ENCODE measurements around the gene GAS6.

The GAS6 gene

DNA sequence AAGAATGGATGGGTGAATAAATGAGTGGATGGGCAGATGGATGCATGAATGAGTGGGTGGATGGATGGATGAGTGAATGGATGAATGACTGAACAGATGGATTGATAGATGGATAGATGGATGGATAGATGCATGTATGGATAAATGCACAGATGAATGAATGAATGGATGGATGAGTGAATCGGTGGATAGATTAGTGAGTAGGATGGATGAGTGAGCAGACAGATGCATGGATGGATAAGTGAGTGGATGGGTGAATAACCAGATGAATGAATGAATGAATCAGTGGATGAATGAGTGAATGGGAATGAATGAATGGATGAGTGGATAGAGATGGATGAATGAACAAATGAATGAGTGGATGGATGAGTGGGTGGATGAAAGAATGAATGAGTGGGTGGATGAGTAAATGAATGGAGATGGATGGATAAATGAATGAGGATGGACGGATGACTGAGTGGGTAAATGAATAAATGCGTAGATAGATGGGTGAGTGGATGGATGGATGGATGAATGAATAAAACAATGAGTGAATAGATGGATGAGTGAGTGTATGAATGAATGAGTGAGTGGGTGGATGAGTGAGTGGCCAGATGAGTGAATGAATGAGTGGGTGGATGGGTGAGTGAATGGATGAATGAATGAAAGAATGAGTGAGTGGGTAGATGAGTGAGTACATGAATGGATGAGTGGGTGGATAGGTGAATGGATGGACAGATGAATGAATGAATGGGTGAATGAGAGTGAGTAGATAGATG is 13.0 kb downstream of the GAS6 start:
- ChIA-PET POLR2A (no interaction called here), CTCF (interaction anchor here (1.7 kb wide), 1 partner anchor 11 kb away, joined by 6 read pairs; no protein-coding TSS in a partner anchor)
- DNase-seq (ENCODE audit: extremely low spot score) = no peak
- TF ChIP-seq CTCF (IDR thresholded peaks at IDR 0.05; ENCODE audit: control extremely low read depth, extremely low read depth, low read depth, missing control alignments) = no peak

GRCh38 chr13:113849981-113850721 is 13.7 kb downstream of the GAS6 start:
- ChIA-PET CTCF (interaction anchor here (1.7 kb wide), 1 partner anchor 11 kb away, joined by 6 read pairs; no protein-coding TSS in a partner anchor), POLR2A (no interaction called here)
- DNase-seq (ENCODE audit: extremely low spot score) = no peak
- TF ChIP-seq CTCF (IDR thresholded peaks at IDR 0.05; ENCODE audit: control extremely low read depth, extremely low read depth, low read depth, missing control alignments) = no peak

DNA sequence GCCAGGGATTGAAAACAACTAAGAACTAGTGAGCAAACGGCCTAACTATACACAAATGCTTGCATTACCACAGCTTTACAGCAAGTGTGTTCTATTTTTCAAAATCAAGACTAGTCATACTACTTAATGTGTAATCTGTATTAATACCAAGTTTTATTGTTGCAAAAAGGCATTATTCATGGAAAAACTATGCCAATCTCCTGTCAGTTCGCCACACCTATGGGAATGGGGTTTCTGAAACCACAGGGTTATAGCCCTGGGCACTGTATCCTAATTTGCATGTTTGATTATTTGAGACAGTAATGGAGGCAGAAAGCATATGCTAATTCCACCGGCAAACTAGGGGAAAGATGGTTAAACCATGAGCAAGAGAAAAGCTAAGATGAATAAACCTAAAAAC is 14.3 kb downstream of the GAS6 start:
- no peak for TF ChIP-seq CTCF (IDR thresholded peaks at IDR 0.05; ENCODE audit: control extremely low read depth, extremely low read depth, low read depth, missing control alignments)
- CTCF ChIA-PET = interaction anchor here (1.7 kb wide), 1 partner anchor 10 kb away, joined by 6 read pairs; no protein-coding TSS in a partner anchor

DNA sequence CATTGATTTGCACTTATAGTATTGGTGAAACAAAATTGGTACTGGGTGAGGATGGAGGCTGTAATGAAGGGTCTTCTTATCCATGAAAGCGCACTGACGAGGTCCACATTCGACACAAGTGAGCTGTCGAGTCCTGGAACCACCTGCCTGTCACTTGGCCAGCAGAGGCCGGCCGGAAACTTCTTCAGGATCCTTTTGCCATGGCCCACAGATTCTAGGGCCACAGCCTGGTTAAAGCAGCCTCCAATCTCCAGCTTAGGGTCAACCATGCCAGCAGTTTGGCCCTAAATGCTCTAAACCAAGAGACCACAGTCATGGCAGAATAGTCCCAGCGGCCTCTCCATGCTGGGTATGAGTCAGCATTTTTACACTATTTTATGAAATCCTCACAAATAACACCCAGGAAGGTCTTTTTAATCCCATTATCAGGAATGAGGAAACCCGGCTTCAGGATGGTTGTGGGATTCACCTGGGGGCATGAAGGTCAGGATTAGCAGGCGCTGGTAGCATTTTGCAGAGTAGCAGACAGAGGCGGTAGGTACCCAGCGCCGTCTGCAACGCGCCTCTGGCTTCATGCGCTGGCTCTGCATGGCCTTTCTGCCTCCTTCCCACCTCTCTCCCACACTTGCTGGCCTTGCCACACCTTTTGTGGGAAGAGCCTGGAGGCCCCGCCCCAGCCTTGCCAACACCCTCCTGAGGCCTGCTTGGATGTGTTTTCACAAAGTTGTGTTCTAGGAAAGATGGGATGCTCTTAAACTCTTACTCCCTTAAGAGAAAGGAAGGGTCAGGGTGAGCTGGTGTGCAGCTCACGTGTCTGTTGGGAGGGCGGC is 15.2 kb downstream of the GAS6 start:
- CTCF ChIA-PET = interaction anchor here (1.7 kb wide), 1 partner anchor 9 kb away, joined by 6 read pairs; no protein-coding TSS in a partner anchor
- no peak for TF ChIP-seq CTCF (IDR thresholded peaks at IDR 0.05; ENCODE audit: control extremely low read depth, extremely low read depth, low read depth, missing control alignments)
- POLR2A ChIA-PET = no interaction called here
- DNase-seq (ENCODE audit: extremely low spot score) = no peak

More for the DNA sequence above, 14.3 kb downstream of the GAS6 start:
- POLR2A ChIA-PET = no interaction called here
- DNase-seq (ENCODE audit: extremely low spot score) = no peak

- no peak for DNase-seq (ENCODE audit: extremely low spot score)
- ChIA-PET CTCF (no interaction called here), POLR2A (no interaction called here)
- TF ChIP-seq CTCF (IDR thresholded peaks at IDR 0.05; ENCODE audit: control extremely low read depth, extremely low read depth, low read depth, missing control alignments) = no peak
Measured at GRCh38 chr13:113848020-113848419, 15.9 kb downstream of the GAS6 start.

GRCh38 chr13:113846636-113847318 is 17.1 kb downstream of the GAS6 start:
- ChIA-PET POLR2A (no interaction called here), CTCF (no interaction called here)

More at GRCh38 chr13:113846636-113847318, 17.1 kb downstream of the GAS6 start:
- DNase-seq (ENCODE audit: extremely low spot score) = no peak
- TF ChIP-seq CTCF (IDR thresholded peaks at IDR 0.05; ENCODE audit: control extremely low read depth, extremely low read depth, low read depth, missing control alignments) = no peak
